Left lung (tissue), 10 donors: ENCODE results near the gene TGM1. TPM values are rescaled to one million over a fixed set of nuclear protein-coding genes. Genes with fewer than 3 reads are reported as not detected.

Experiments
- ATAC-seq: fragments of 200-7000 bp; cut with Tn5 transposase; one replicate; pipeline ENCODE4 v1.9.1; 2020; ENCODE audit warnings: moderate library complexity
- DNase-seq, 4 donors: peaks; one replicate each; pipeline ENCODE4 v3.0.0-alpha.2; 2013 to 2020
- H3K27ac ChIP-seq, 2 donors: fragments of 200-600 bp; sonication (generic) in 1 of 2; one replicate each; pipeline versions ENCODE4 v1.5.0 to v1.8.0; 2020 to 2021
- H3K27me3 ChIP-seq, 2 donors: fragments of 200-600 bp; sonication (generic) in 1 of 2; one replicate each; pipeline versions ENCODE4 v1.5.0 to v1.8.0; 2020 to 2021
- H3K36me3 ChIP-seq, 2 donors: fragments of 200-600 bp; sonication (generic) in 1 of 2; one replicate each; pipeline versions ENCODE4 v1.5.0 to v1.8.0; 2020 to 2021
- H3K4me1 ChIP-seq, 2 donors: fragments of 200-600 bp; one replicate each; pipeline ENCODE4 v1.8.0; 2021
- H3K4me3 ChIP-seq, 2 donors: fragments of 200-600 bp; sonication (generic) in 1 of 2; one replicate each; pipeline versions ENCODE4 v1.5.0 to v1.8.0; 2020 to 2021; ENCODE audit warnings: mild to moderate bottlenecking in 1 of 2
- H3K9me3 ChIP-seq, 2 donors: fragments of 200-600 bp; sonication (generic) in 1 of 2; one replicate each; pipeline versions ENCODE4 v1.5.0 to v1.8.0; 2020 to 2021
- intact Hi-C, 2 donors: fragments of 100-400 bp; cut with DNase I; formaldehyde crosslinking; loops; one replicate each; pipeline versions ENCODE4 v1.11.2 to v1.14.2; 2022
- polyA plus RNA-seq, 6 donors: library from polyadenylated mRNA; unstranded; fragments of 120-200 nt; gene quantifications; one replicate each; pipeline ENCODE4 v1.2.1, GENCODE V29; 2013; ENCODE audit not compliant: insufficient read length in 6 of 6
- total RNA-seq, 2 donors: library from RNA; stranded (reverse); fragmentation: NEBNext Ultra II Directional; extraction: Animal tissue kit (Norgen Biotek cat#: 25700); gene quantifications; one replicate each; pipeline ENCODE4 v1.2.1, GENCODE V29; 2021
- TF ChIP-seq, protein P1 (sequence below), 2 donors: fragments of 200-600 bp; sonication (generic) in 1 of 2; IDR thresholded peaks; one replicate each; pipeline versions ENCODE4 v1.5.0 to v1.8.0; 2021; ENCODE audit warnings: antibody characterized with exemption in 2 of 2
- donor health status: DM: no; HTN: yes; CAD: no.
- donor health status: DM: no; HTN: no; CAD: no.

Gene TGM1
- total and polyA plus RNA-seq, 8 donors: 2.6 to 9.6 (median 3.6) TPM

DNA sequence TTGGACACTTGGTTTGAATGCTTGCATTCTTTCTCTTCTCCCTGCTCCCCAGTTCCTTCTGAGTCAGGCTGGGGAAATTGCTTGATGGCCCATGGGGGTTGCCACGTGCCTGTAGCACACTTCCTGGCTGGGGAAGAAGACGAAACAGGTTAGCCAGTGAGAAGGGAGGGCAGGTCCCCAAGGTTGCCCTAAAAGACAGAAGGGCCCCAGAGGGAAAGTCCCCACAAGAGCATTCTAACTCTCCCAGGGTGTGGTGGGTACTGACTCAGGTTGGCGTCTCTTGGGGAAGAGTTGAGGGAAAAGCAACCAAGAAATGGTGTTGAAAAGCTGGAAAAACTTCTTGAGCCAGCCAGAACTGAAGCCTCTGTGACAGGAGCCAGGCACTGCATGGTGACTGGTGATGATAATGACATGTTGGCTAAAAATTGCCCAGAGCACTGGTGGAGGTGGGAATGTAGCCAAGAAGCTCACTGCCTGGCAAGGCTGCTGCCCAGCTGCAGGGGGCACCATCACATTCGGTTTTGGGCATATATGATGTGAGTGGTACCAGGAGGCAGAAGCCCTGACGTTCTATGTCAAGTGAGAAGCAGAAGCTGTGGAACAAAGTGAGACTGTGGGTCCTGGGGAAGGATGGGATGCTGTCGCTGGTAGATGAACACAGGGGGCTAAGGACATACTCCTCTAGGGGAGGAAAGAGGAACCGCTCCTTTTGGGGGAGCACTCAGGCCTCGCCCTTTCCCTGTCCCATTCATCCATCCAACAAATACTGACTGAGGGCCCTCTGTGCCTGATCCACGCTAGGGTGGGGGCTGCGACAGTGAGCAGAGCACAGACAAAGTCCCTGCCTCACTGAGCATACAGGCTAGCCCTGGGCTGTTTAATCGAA, 16.6 kb upstream of the TGM1 start:
- Histone ChIP-seq H3K27ac (peak overlapping the region in 1 of 2 donors; percentile 88), H3K4me3 (no peak overlapping the region), H3K27me3 (no peaks in the 10 kb centered on the region), H3K9me3 (no peaks in the 10 kb centered on the region), H3K36me3 (no peaks in the 10 kb centered on the region), H3K4me1 (peaks cover 0 to 84% of the 10 kb centered on the region in 2 donors)
- TF ChIP-seq, protein P1, sequence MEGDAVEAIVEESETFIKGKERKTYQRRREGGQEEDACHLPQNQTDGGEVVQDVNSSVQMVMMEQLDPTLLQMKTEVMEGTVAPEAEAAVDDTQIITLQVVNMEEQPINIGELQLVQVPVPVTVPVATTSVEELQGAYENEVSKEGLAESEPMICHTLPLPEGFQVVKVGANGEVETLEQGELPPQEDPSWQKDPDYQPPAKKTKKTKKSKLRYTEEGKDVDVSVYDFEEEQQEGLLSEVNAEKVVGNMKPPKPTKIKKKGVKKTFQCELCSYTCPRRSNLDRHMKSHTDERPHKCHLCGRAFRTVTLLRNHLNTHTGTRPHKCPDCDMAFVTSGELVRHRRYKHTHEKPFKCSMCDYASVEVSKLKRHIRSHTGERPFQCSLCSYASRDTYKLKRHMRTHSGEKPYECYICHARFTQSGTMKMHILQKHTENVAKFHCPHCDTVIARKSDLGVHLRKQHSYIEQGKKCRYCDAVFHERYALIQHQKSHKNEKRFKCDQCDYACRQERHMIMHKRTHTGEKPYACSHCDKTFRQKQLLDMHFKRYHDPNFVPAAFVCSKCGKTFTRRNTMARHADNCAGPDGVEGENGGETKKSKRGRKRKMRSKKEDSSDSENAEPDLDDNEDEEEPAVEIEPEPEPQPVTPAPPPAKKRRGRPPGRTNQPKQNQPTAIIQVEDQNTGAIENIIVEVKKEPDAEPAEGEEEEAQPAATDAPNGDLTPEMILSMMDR (IDR thresholded peaks at IDR 0.05): no peak
- DNase-seq (no peak), ATAC-seq (no peak)
- intact Hi-C loops: no loop called here

DNA sequence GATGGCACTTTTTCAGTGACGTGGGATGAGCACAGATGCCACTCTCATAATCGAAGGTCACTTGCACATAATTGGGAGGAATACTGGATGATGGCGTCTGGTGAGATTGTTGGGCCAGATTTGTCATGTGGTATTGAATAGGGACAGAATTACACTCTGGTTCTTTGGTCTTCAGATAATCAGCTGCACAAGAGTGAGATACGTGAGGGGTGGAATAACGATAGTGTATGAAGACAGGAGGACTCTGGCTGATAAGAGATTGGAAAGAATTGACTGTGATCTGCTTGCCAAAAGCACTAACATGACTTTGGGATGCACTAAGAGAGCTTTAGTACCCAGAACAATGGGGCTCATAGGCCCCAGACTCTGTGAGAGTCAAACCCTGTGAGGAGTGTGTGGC, 15.4 kb upstream of the TGM1 start:
- H3K4me3 ChIP-seq: no peak overlapping the region
- no peaks in the 10 kb centered on the region for H3K27me3 ChIP-seq
- intact Hi-C loops: no loop called here
- TF ChIP-seq, protein P1 (IDR thresholded peaks at IDR 0.05): no peak
- DNase-seq (no peak), ATAC-seq (no peak)
- H3K36me3 ChIP-seq: no peaks in the 10 kb centered on the region
- H3K4me1 ChIP-seq: peaks cover 4 to 95% of the 10 kb centered on the region in 2 donors
- H3K27ac ChIP-seq: peak overlapping the region in 1 of 2 donors; percentile 88
- H3K9me3 ChIP-seq: no peaks in the 10 kb centered on the region

DNA sequence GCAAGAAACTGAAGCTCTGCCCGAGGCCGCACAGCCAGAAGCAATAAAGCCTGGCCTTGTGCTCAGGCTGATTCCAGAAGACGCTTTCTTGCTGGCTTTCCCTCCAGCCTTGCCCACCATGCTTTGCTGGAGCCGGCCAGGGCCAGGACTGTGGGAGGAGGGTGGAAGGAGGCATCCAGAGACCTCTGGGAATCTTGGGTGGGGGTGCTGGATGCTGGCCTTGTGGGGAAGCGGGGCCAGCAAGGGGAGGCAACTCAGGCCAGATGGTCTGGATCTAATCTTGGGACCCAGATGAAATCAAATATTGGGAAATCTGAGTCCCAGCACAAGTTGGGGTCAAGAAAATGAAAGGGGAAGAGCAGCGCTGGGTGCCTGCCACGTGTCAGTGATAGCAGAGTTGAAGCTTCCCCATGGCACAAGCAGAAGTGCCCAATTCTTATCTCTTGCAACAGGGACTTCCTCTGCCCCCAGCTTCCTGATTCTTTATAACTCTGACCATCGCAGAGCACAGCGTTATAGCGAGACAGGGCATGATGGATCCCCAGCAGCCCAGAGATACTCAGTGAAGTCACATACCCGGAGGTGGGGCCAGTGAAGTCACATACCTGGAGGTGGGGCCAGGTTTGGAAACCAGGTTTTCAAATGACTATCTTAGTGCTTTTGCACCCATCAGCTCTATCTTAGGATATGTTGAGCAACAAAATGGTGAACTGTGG, 14.8 kb upstream of the TGM1 start:
- DNase-seq (peak in 1 of 4 donors; percentile 70), ATAC-seq (no peak)
- TF ChIP-seq, protein P1 (IDR thresholded peaks at IDR 0.05): no peak
- Histone ChIP-seq H3K27ac (peak overlapping the region in 1 of 2 donors; percentile 88), H3K9me3 (no peaks in the 10 kb centered on the region), H3K4me1 (peaks cover 10 to 99% of the 10 kb centered on the region in 2 donors), H3K27me3 (no peaks in the 10 kb centered on the region), H3K36me3 (no peaks in the 10 kb centered on the region), H3K4me3 (no peak overlapping the region)
- intact Hi-C loops: no loop called here

DNA sequence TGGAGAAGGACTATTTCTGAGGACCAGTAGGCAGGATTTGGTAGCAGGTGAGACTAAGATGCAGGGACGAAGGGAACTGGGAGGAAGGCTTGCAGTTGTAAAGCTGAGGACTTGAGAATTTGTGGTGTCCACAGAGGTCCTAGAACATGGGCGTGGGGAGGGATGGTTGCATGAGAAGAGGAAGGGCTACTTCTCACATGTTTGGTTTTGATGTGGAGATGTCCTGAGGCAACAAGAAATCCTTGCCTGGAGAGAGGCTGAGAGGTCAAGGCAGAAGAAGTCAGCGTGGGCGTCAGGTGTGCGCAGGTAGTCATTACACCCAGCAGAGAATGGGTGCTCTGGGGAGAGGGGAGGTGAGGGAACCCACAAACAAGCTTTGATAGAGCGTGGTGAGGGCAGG, 14.1 kb upstream of the TGM1 start:
- no peaks in the 10 kb centered on the region for H3K36me3 ChIP-seq
- no peak for ATAC-seq
- TF ChIP-seq, protein P1 (IDR thresholded peaks at IDR 0.05): no peak
- no peaks in the 10 kb centered on the region for H3K9me3 ChIP-seq
- intact Hi-C loops: no loop called here
- no peaks in the 10 kb centered on the region for H3K27me3 ChIP-seq
- no peak overlapping the region for H3K4me3 ChIP-seq
- H3K27ac ChIP-seq: peak overlapping the region in 1 of 2 donors; percentile 88
- H3K4me1 ChIP-seq: peaks cover 15 to 99% of the 10 kb centered on the region in 2 donors
- no peak for DNase-seq

DNA sequence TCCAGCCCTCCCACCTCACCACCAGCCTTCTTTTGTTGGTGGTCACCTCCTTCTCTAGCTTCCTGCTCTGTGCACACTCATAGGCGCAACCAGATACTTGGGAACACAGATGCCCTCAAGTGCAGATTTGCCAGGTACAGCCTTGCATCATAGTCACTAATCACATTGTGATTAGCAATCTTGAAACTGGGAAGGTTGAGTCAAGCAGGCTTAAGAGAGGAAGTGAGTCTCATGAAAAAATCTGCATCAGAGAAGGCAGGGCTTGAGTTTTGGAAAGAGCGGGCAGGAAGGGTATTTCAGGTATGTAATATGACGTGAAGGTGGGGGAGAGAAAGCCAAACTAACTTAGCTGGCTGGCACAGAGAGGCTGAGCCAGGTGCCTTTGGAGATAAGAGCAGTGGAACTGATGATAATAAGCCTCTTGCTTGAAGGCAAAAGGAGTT, 11.1 kb upstream of the TGM1 start:
- Histone ChIP-seq H3K4me3 (no peak overlapping the region), H3K27me3 (no peaks in the 10 kb centered on the region), H3K36me3 (peaks cover 0 to 12% of the 10 kb centered on the region in 2 donors), H3K9me3 (no peaks in the 10 kb centered on the region), H3K27ac (peak overlapping the region; percentile 97 to 99), H3K4me1 (peaks cover 23 to 81% of the 10 kb centered on the region in 2 donors)
- DNase-seq (peak in 1 of 4 donors; percentile 44), ATAC-seq (peak; percentile 49)
- intact Hi-C loops: no loop called here
- TF ChIP-seq, protein P1 (IDR thresholded peaks at IDR 0.05): no peak
